ENCODE results near the gene KCNK6. TPM values are rescaled to one million over a fixed set of nuclear protein-coding genes. Genes with fewer than 3 reads are reported as not detected.

The KCNK6 gene
- total and polyA plus RNA-seq, 9 donors, result 2.0 to 4.4 (median 2.8) TPM

- H3K27me3 ChIP-seq (ENCODE audit: control insufficient read depth, insufficient read depth, low read length), result no peaks in the 10 kb centered on the region
- no peak overlapping the region for H3K27ac ChIP-seq (ENCODE audit: low read length)
- 84% methylated on average over 9 of the region's 17 CpGs for WGBS (ENCODE audit: insufficient coverage)
- peaks cover 2% of the 10 kb centered on the region for H3K4me1 ChIP-seq (ENCODE audit: control insufficient read depth, insufficient read depth, low read length)
- no peak overlapping the region for H3K4me3 ChIP-seq (ENCODE audit: low read length)
- H3K9me3 ChIP-seq (replicated peaks; ENCODE audit: control insufficient read depth, low read depth, low read length), result no peaks in the 10 kb centered on the region
- H3K36me3 ChIP-seq (ENCODE audit: control insufficient read depth, insufficient read depth, low read length), result no peaks in the 10 kb centered on the region
- DNase-seq, result no peak
These were observed 39.4 kb upstream of the KCNK6 start for GRCh38 chr19:38280030-38280921.

- Histone ChIP-seq H3K27me3 (ENCODE audit: control insufficient read depth, insufficient read depth, low read length) (no peaks in the 10 kb centered on the region), H3K9me3 (replicated peaks; ENCODE audit: control insufficient read depth, low read depth, low read length) (no peaks in the 10 kb centered on the region), H3K4me1 (ENCODE audit: control insufficient read depth, insufficient read depth, low read length) (peaks cover 2% of the 10 kb centered on the region), H3K4me3 (ENCODE audit: low read length) (no peak overlapping the region), H3K36me3 (ENCODE audit: control insufficient read depth, insufficient read depth, low read length) (no peaks in the 10 kb centered on the region), H3K27ac (ENCODE audit: low read length) (no peak overlapping the region)
- 100% methylated on average over 2 of the region's 7 CpGs for WGBS (ENCODE audit: insufficient coverage)
- DNase-seq, result no peak
These were observed 37.7 kb upstream of the KCNK6 start for GRCh38 chr19:38281811-38282566.

GRCh38 chr19:38283271-38283670 lies 36.4 kb upstream of the KCNK6 start:
- H3K27ac ChIP-seq (ENCODE audit: low read length), result no peak overlapping the region
- H3K36me3 ChIP-seq (ENCODE audit: control insufficient read depth, insufficient read depth, low read length), result no peaks in the 10 kb centered on the region
- no peaks in the 10 kb centered on the region for H3K9me3 ChIP-seq (replicated peaks; ENCODE audit: control insufficient read depth, low read depth, low read length)
- peaks cover 2% of the 10 kb centered on the region for H3K4me1 ChIP-seq (ENCODE audit: control insufficient read depth, insufficient read depth, low read length)
- H3K27me3 ChIP-seq (ENCODE audit: control insufficient read depth, insufficient read depth, low read length), result no peaks in the 10 kb centered on the region
- WGBS (ENCODE audit: insufficient coverage), result 89% methylated on average over 5 of the region's 8 CpGs
- no peak overlapping the region for H3K4me3 ChIP-seq (ENCODE audit: low read length)
- DNase-seq, result no peak

- Histone ChIP-seq H3K27ac (ENCODE audit: low read length) (no peak overlapping the region), H3K9me3 (replicated peaks; ENCODE audit: control insufficient read depth, low read depth, low read length) (no peaks in the 10 kb centered on the region), H3K27me3 (ENCODE audit: control insufficient read depth, insufficient read depth, low read length) (no peaks in the 10 kb centered on the region), H3K4me1 (ENCODE audit: control insufficient read depth, insufficient read depth, low read length) (peaks cover 9% of the 10 kb centered on the region), H3K4me3 (ENCODE audit: low read length) (no peak overlapping the region), H3K36me3 (ENCODE audit: control insufficient read depth, insufficient read depth, low read length) (no peaks in the 10 kb centered on the region)
- 60% methylated on average over 1 of the region's 7 CpGs for WGBS (ENCODE audit: insufficient coverage)
- DNase-seq, result peak; percentile 57
These were observed 35.2 kb upstream of the KCNK6 start for GRCh38 chr19:38284422-38284821.

GRCh38 chr19:38285567-38285966 lies 34.1 kb upstream of the KCNK6 start:
- Histone ChIP-seq H3K27me3 (ENCODE audit: control insufficient read depth, insufficient read depth, low read length) (no peaks in the 10 kb centered on the region), H3K4me1 (ENCODE audit: control insufficient read depth, insufficient read depth, low read length) (peaks cover 13% of the 10 kb centered on the region), H3K9me3 (replicated peaks; ENCODE audit: control insufficient read depth, low read depth, low read length) (no peaks in the 10 kb centered on the region), H3K27ac (ENCODE audit: low read length) (no peak overlapping the region), H3K36me3 (ENCODE audit: control insufficient read depth, insufficient read depth, low read length) (no peaks in the 10 kb centered on the region), H3K4me3 (ENCODE audit: low read length) (no peak overlapping the region)
- DNase-seq, result no peak
- WGBS (ENCODE audit: insufficient coverage), result no CpG with 5 or more reads among the region's 5 CpGs

GRCh38 chr19:38287604-38288003 lies 32.0 kb upstream of the KCNK6 start:
- 59% methylated on average over 8 of the region's 9 CpGs for WGBS (ENCODE audit: insufficient coverage)
- H3K36me3 ChIP-seq (ENCODE audit: control insufficient read depth, insufficient read depth, low read length), result no peaks in the 10 kb centered on the region
- no peak overlapping the region for H3K27ac ChIP-seq (ENCODE audit: low read length)
- no peaks in the 10 kb centered on the region for H3K27me3 ChIP-seq (ENCODE audit: control insufficient read depth, insufficient read depth, low read length)
- peak; percentile 59 for DNase-seq
- no peaks in the 10 kb centered on the region for H3K9me3 ChIP-seq (replicated peaks; ENCODE audit: control insufficient read depth, low read depth, low read length)
- H3K4me1 ChIP-seq (ENCODE audit: control insufficient read depth, insufficient read depth, low read length), result peaks cover 24% of the 10 kb centered on the region
- H3K4me3 ChIP-seq (ENCODE audit: low read length), result no peak overlapping the region

GRCh38 chr19:38288123-38288855 lies 31.4 kb upstream of the KCNK6 start:
- WGBS (ENCODE audit: insufficient coverage), result 68% methylated on average over 7 of the region's 16 CpGs
- Histone ChIP-seq H3K27ac (ENCODE audit: low read length) (no peak overlapping the region), H3K9me3 (replicated peaks; ENCODE audit: control insufficient read depth, low read depth, low read length) (no peaks in the 10 kb centered on the region), H3K36me3 (ENCODE audit: control insufficient read depth, insufficient read depth, low read length) (no peaks in the 10 kb centered on the region), H3K4me3 (ENCODE audit: low read length) (no peak overlapping the region), H3K27me3 (ENCODE audit: control insufficient read depth, insufficient read depth, low read length) (no peaks in the 10 kb centered on the region), H3K4me1 (ENCODE audit: control insufficient read depth, insufficient read depth, low read length) (peaks cover 24% of the 10 kb centered on the region)
- DNase-seq, result peak; percentile 34

GRCh38 chr19:38289955-38290354 lies 29.7 kb upstream of the KCNK6 start:
- H3K36me3 ChIP-seq (ENCODE audit: control insufficient read depth, insufficient read depth, low read length), result no peaks in the 10 kb centered on the region
- WGBS (ENCODE audit: insufficient coverage), result 81% methylated on average over 15 of the region's 15 CpGs
- no peak overlapping the region for H3K27ac ChIP-seq (ENCODE audit: low read length)
- H3K9me3 ChIP-seq (replicated peaks; ENCODE audit: control insufficient read depth, low read depth, low read length), result no peaks in the 10 kb centered on the region
- H3K4me3 ChIP-seq (ENCODE audit: low read length), result no peak overlapping the region
- no peak for DNase-seq
- H3K4me1 ChIP-seq (ENCODE audit: control insufficient read depth, insufficient read depth, low read length), result peaks cover 24% of the 10 kb centered on the region
- H3K27me3 ChIP-seq (ENCODE audit: control insufficient read depth, insufficient read depth, low read length), result no peaks in the 10 kb centered on the region

GRCh38 chr19:38290631-38291147 lies 29.0 kb upstream of the KCNK6 start:
- Histone ChIP-seq H3K9me3 (replicated peaks; ENCODE audit: control insufficient read depth, low read depth, low read length) (no peaks in the 10 kb centered on the region), H3K36me3 (ENCODE audit: control insufficient read depth, insufficient read depth, low read length) (no peaks in the 10 kb centered on the region), H3K4me1 (ENCODE audit: control insufficient read depth, insufficient read depth, low read length) (peaks cover 24% of the 10 kb centered on the region), H3K27ac (ENCODE audit: low read length) (peak overlapping the region; percentile 7), H3K27me3 (ENCODE audit: control insufficient read depth, insufficient read depth, low read length) (no peaks in the 10 kb centered on the region), H3K4me3 (ENCODE audit: low read length) (no peak overlapping the region)
- WGBS (ENCODE audit: insufficient coverage), result 55% methylated on average over 13 of the region's 13 CpGs
- DNase-seq, result peak; percentile 74

- Histone ChIP-seq H3K36me3 (ENCODE audit: control insufficient read depth, insufficient read depth, low read length) (no peaks in the 10 kb centered on the region), H3K27ac (ENCODE audit: low read length) (no peak overlapping the region), H3K27me3 (ENCODE audit: control insufficient read depth, insufficient read depth, low read length) (no peaks in the 10 kb centered on the region), H3K4me1 (ENCODE audit: control insufficient read depth, insufficient read depth, low read length) (peaks cover 24% of the 10 kb centered on the region), H3K4me3 (ENCODE audit: low read length) (no peak overlapping the region), H3K9me3 (replicated peaks; ENCODE audit: control insufficient read depth, low read depth, low read length) (no peaks in the 10 kb centered on the region)
- no peak for DNase-seq
- WGBS (ENCODE audit: insufficient coverage), result 73% methylated on average over 10 of the region's 15 CpGs
These were observed 27.8 kb upstream of the KCNK6 start for GRCh38 chr19:38291855-38292254.
